Spleen (tissue), 7 donors: ENCODE results near the gene NT5DC3.

Experiments
- POLR2A ChIP-seq, 3 donors: fragments of 450-650 bp; IDR thresholded peaks; one replicate each; pipeline ENCODE4 v1.5.1; 2017; ENCODE audit warnings: antibody characterized with exemption in 3 of 3, mild to moderate bottlenecking in 1 of 3
- POLR2AphosphoS5 ChIP-seq, 3 donors: sonication (generic); formaldehyde crosslinking; IDR thresholded peaks; one replicate each; pipeline ENCODE4 v1.5.1; 2017; ENCODE audit warnings: antibody characterized with exemption in 3 of 3
- TF ChIP-seq, protein P1 (sequence below), 11 experiments: fragments of 200-600 bp in 7 of 11; fragments of 450-650 bp in 4 of 11; sonication (generic) in 4 of 11; IDR thresholded peaks in 8 of 11; conservative IDR thresholded peaks in 3 of 11; 1 replicate in 7 of 11; 2 replicates in 4 of 11; pipeline versions ENCODE4 v1.4.0 to v1.8.0; 2016 to 2021; ENCODE audit warnings: antibody characterized with exemption in 11 of 11, inconsistent platforms in 4 of 11, mild to moderate bottlenecking in 1 of 11
- donor health status: DM: no; HTN: no; CAD: no; lungs with moderate emphysema.
- donor health status: DM: no; HTN: no; CAD: no.
- donor health status: DM: no; HTN: no; CAD: no.

DNA sequence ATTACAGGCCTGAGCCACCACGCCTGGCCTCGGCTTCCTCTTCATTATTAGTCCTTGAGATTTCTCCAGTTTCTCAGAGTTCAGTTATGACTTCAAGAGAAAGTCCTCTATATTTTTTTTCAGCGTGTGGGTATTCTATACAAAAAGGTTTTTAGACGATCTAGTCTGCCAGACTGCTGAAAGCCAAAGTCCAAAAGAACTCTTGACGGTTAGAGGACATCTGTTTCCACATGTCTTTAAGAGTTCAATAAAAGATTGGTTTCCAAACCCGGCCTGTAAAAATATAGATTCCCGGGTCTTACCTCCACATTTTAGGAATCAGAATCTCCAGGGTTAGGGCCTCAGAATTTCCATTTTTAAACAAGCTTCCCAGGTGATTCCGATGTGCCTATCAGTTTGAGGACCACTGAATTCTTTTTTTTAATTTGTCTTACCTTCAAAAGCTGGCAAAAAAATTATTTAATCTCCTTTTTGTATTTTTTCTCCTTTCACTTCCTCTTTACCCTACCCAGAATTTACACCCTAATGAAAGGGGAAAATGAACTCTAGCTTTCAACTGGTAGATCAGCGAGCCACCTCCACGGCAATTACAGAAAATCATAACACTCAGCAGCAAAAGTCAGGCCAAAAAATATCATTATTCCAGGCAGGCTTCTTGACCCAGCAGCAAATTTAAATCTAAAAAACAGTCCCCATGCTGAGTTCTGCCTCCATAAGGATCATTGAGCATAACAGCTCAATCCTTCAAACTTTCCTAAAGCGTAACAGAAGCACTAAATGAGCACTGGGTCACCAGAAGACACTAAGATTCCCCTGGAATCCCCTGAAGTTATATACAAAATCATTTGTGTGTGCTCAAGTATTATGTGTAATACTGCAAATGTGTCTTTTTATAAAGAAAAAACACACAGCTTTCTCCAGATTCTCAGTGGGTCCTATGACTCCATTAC is 8.7 kb downstream of the NT5DC3 start:
- TF ChIP-seq, protein P1, sequence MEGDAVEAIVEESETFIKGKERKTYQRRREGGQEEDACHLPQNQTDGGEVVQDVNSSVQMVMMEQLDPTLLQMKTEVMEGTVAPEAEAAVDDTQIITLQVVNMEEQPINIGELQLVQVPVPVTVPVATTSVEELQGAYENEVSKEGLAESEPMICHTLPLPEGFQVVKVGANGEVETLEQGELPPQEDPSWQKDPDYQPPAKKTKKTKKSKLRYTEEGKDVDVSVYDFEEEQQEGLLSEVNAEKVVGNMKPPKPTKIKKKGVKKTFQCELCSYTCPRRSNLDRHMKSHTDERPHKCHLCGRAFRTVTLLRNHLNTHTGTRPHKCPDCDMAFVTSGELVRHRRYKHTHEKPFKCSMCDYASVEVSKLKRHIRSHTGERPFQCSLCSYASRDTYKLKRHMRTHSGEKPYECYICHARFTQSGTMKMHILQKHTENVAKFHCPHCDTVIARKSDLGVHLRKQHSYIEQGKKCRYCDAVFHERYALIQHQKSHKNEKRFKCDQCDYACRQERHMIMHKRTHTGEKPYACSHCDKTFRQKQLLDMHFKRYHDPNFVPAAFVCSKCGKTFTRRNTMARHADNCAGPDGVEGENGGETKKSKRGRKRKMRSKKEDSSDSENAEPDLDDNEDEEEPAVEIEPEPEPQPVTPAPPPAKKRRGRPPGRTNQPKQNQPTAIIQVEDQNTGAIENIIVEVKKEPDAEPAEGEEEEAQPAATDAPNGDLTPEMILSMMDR (IDR thresholded peaks at IDR 0.05 in 8 of 11, conservative IDR thresholded peaks at IDR 0.05 in 3 of 11), result no peak
- TF ChIP-seq POLR2A (IDR thresholded peaks at IDR 0.05) (no peak), POLR2AphosphoS5 (IDR thresholded peaks at IDR 0.05) (no peak)
